Left hindlimb (tissue), 1 donor: ENCODE data around the gene IMPA2.
A peak's percentile ranks its signal among the peaks of the same experiment; 100 is the strongest.
"Not testable (repeated sequence)": the region's sequence is repeated elsewhere in the genome, so short reads cannot be mapped to it uniquely, and the experiment has no call there.

Experiments
- DNase-seq: peaks from one replicate; pipeline ENCODE4 v3.0.0-alpha.2; 2018

The IMPA2 gene

GRCh38 chr18:12053289-12053688 is 72.0 kb downstream of the IMPA2 start:
- DNase-seq: no peak

GRCh38 chr18:12056034-12056883 is 75.0 kb downstream of the IMPA2 start:
- DNase-seq: no peak

GRCh38 chr18:12056884-12057402 is 75.6 kb downstream of the IMPA2 start:
- no peak for DNase-seq

GRCh38 chr18:12057419-12058039 is 76.2 kb downstream of the IMPA2 start:
- no peak for DNase-seq

GRCh38 chr18:12059334-12060181 is 78.3 kb downstream of the IMPA2 start:
- DNase-seq: no peak

GRCh38 chr18:12060182-12060870 is 79.0 kb downstream of the IMPA2 start:
- no peak for DNase-seq

GRCh38 chr18:12061685-12062084 is 80.4 kb downstream of the IMPA2 start:
- no peak for DNase-seq

- no peak for DNase-seq
Measured at GRCh38 chr18:12062974-12063373, 81.7 kb downstream of the IMPA2 start.

GRCh38 chr18:12064086-12064763 is 82.9 kb downstream of the IMPA2 start:
- DNase-seq: no peak

- DNase-seq: no peak
Measured at GRCh38 chr18:12065397-12065796, 84.1 kb downstream of the IMPA2 start.

GRCh38 chr18:12066910-12067511 is 85.7 kb downstream of the IMPA2 start:
- no peak for DNase-seq

- no peak for DNase-seq
Measured at GRCh38 chr18:12067671-12068070, 86.4 kb downstream of the IMPA2 start.

GRCh38 chr18:12068316-12068949 is 87.1 kb downstream of the IMPA2 start:
- DNase-seq: not testable (repeated sequence)

GRCh38 chr18:12068950-12069320 is 87.6 kb downstream of the IMPA2 start:
- no peak for DNase-seq

GRCh38 chr18:12071066-12071465 is 89.8 kb downstream of the IMPA2 start:
- DNase-seq: not testable (repeated sequence)

- DNase-seq: no peak
Measured at GRCh38 chr18:12072996-12073395, 91.7 kb downstream of the IMPA2 start.

- DNase-seq: no peak
Measured at GRCh38 chr18:12074736-12075135, 93.4 kb downstream of the IMPA2 start.

GRCh38 chr18:12076424-12077140 is 95.3 kb downstream of the IMPA2 start:
- DNase-seq: no peak

GRCh38 chr18:12077994-12078393 is 96.7 kb downstream of the IMPA2 start:
- not testable (repeated sequence) for DNase-seq

- DNase-seq: peak; percentile 83
Measured at GRCh38 chr18:12079491-12080237, 98.4 kb downstream of the IMPA2 start.
